Esophagus muscularis mucosa (tissue), 4 donors: ENCODE results near the gene ZNF524. TPM values are rescaled to one million over a fixed set of nuclear protein-coding genes. Genes with fewer than 3 reads are reported as not detected.

ENCODE experiments used
- DNase-seq: peaks from one replicate; pipeline ENCODE4 v3.0.0-alpha.2; 2017; ENCODE audit errors: extremely low spot score
- H3K27ac ChIP-seq, 4 donors: fragments of 200-600 bp; sonication (generic); replicated peaks in 1 of 4; 1 replicate in 3 of 4; 2 replicates in 1 of 4; pipeline ENCODE4 v1.5.1; 2016 to 2019; ENCODE audit warnings: mild to moderate bottlenecking in 1 of 4
- H3K27me3 ChIP-seq, 4 donors: fragments of 200-600 bp; sonication (generic); one replicate each; pipeline versions ENCODE4 v1.5.1 to v1.6.0; 2016 to 2019
- H3K36me3 ChIP-seq, 4 donors: fragments of 200-600 bp; sonication (generic); one replicate each; pipeline ENCODE4 v1.5.1; 2016 to 2019
- H3K4me1 ChIP-seq, 4 donors: fragments of 200-600 bp; sonication (generic); one replicate each; pipeline ENCODE4 v1.5.1; 2016 to 2019
- H3K4me3 ChIP-seq, 4 donors: fragments of 200-600 bp; sonication (generic); 1 replicate in 2 of 4; 2 replicates in 2 of 4; pipeline ENCODE4 v1.5.1; 2016 to 2019; ENCODE audit warnings: mild to moderate bottlenecking in 4 of 4, moderate library complexity in 1 of 4
- H3K9me3 ChIP-seq, 4 donors: fragments of 200-600 bp; sonication (generic); 1 replicate in 3 of 4; 2 replicates in 1 of 4; pipeline ENCODE4 v1.5.1; 2016 to 2019
- CTCF ChIP-seq, 3 experiments: fragments of 200-600 bp in 2 of 3; fragments of 450-650 bp in 1 of 3; sonication (generic) in 2 of 3; IDR thresholded peaks; one replicate each; pipeline ENCODE4 v1.5.1; 2017 to 2019; ENCODE audit warnings: antibody characterized with exemption in 3 of 3, mild to moderate bottlenecking in 2 of 3, moderate library complexity in 1 of 3
- EP300 ChIP-seq: sonication (generic); formaldehyde crosslinking; IDR thresholded peaks from one replicate; pipeline ENCODE4 v1.6.1; 2017; ENCODE audit warnings: antibody characterized with exemption
- POLR2A ChIP-seq: fragments of 450-650 bp; IDR thresholded peaks from one replicate; pipeline ENCODE4 v1.6.1; 2017; ENCODE audit warnings: antibody characterized with exemption, moderate library complexity, mild to moderate bottlenecking, low read depth
- POLR2AphosphoS5 ChIP-seq, 2 donors: sonication (generic); formaldehyde crosslinking; IDR thresholded peaks; one replicate each; pipeline ENCODE4 v1.6.1; 2017; ENCODE audit warnings: antibody characterized with exemption in 2 of 2
- WGBS: methylation state at CpG from one replicate; pipeline ENCODE4 v1.1.5; 2018; 5-methylcytosine and 5-hydroxymethylcytosine counted together
- intact Hi-C: fragments of 100-400 bp; cut with DNase I; formaldehyde crosslinking; loops from one replicate; pipeline ENCODE4 v1.15.1; 2023
- total RNA-seq, 4 donors: library from RNA; depleted of rRNA; stranded (reverse); fragments of >200 nt; gene quantifications; one replicate each; pipeline versions ENCODE4 v1.1.0 to v1.2.1, GENCODE V29; 2016

ZNF524 gene
- total RNA-seq, 4 donors from 2014 or later: 20.5 to 36.2 (median 27.9) TPM

DNA sequence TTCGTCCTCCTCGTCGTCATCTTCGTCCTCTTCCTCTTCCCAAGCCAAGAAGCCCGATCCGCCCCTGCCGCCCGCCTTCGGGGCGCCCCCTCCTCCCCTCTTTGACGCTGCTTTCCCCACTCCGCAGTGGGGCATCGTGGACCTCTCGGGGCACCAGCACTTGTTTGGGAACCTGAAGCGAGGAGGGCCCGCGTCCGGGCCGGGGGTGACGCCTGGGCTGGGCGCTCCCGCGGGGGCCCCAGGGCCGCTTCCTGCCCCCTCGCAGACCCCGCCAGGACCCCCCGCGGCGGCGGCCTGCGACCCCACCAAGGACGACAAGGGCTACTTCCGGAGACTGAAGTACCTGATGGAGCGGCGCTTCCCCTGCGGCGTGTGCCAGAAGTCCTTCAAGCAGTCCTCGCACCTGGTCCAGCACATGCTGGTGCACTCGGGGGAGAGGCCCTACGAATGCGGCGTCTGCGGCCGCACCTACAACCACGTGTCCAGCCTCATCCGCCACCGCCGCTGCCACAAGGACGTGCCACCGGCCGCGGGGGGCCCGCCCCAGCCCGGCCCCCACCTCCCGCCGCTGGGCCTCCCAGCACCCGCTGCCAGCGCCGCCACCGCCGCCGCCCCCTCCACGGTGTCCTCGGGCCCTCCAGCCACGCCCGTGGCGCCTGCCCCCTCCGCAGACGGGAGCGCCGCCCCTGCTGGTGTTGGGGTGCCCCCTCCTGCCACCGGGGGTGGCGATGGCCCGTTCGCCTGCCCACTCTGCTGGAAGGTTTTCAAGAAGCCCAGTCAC is 14.0 kb downstream of the ZNF524 start:
- intact Hi-C loops: no loop called here
- Histone ChIP-seq H3K27ac (no peak overlapping the region), H3K9me3 (no peaks in the 10 kb centered on the region), H3K4me3 (no peak overlapping the region), H3K27me3 (no peaks in the 10 kb centered on the region), H3K36me3 (peaks cover 26 to 71% (median 57%) of the 10 kb centered on the region in 4 donors), H3K4me1 (peaks cover 15 to 41% (median 33%) of the 10 kb centered on the region in 4 donors)
- 92% methylated on average over 43 of the region's 75 CpGs for WGBS
- no peak for DNase-seq
- TF ChIP-seq POLR2AphosphoS5 (IDR thresholded peaks at IDR 0.05): no peak
- no peak for TF ChIP-seq POLR2A
- no peak for TF ChIP-seq CTCF (IDR thresholded peaks at IDR 0.05)
- TF ChIP-seq EP300: no peak

- no peak for TF ChIP-seq EP300
- no peak for TF ChIP-seq POLR2A
- no peak for TF ChIP-seq CTCF (IDR thresholded peaks at IDR 0.05)
- TF ChIP-seq POLR2AphosphoS5 (IDR thresholded peaks at IDR 0.05): no peak
- Histone ChIP-seq H3K27ac (no peak overlapping the region), H3K27me3 (no peaks in the 10 kb centered on the region), H3K4me1 (peaks cover 15 to 43% (median 41%) of the 10 kb centered on the region in 4 donors), H3K36me3 (peaks cover 26 to 63% (median 49%) of the 10 kb centered on the region in 4 donors), H3K4me3 (no peak overlapping the region), H3K9me3 (no peaks in the 10 kb centered on the region)
- intact Hi-C loops: no loop called here
- no peak for DNase-seq
- WGBS: 96% methylated on average over 48 of the region's 98 CpGs
These were observed 14.8 kb downstream of the ZNF524 start for GRCh38 chr19:55614711-55615542.

- no peak overlapping the region for H3K4me3 ChIP-seq
- WGBS: 97% methylated on average over 38 of the region's 88 CpGs
- no peak overlapping the region for H3K27ac ChIP-seq
- peaks cover 26 to 61% (median 48%) of the 10 kb centered on the region in 4 donors for H3K36me3 ChIP-seq
- H3K4me1 ChIP-seq: peaks cover 11 to 48% (median 41%) of the 10 kb centered on the region in 4 donors
- H3K27me3 ChIP-seq: no peaks in the 10 kb centered on the region
- no peak for DNase-seq
- H3K9me3 ChIP-seq: no peaks in the 10 kb centered on the region
- no peak for TF ChIP-seq CTCF (IDR thresholded peaks at IDR 0.05)
- TF ChIP-seq POLR2A: no peak
- TF ChIP-seq EP300: no peak
- TF ChIP-seq POLR2AphosphoS5 (IDR thresholded peaks at IDR 0.05): no peak
- intact Hi-C loops: no loop called here
These were observed 15.7 kb downstream of the ZNF524 start for GRCh38 chr19:55615543-55616394.

DNA sequence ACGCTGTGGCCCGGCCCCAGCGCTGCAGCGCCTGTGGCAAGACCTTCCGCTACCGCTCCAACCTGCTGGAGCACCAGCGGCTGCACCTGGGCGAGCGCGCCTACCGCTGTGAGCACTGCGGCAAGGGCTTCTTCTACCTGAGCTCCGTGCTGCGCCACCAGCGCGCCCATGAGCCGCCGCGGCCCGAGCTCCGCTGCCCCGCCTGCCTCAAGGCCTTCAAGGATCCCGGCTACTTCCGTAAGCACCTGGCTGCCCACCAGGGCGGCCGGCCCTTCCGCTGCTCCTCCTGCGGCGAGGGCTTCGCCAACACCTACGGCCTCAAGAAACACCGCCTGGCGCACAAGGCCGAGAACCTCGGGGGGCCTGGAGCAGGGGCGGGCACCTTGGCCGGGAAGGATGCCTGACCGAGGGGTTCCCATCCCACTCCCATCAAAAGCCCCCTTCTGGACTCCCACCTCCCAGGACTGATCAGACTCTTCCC is 16.3 kb downstream of the ZNF524 start:
- TF ChIP-seq EP300: no peak
- TF ChIP-seq CTCF (IDR thresholded peaks at IDR 0.05): no peak
- TF ChIP-seq POLR2AphosphoS5 (IDR thresholded peaks at IDR 0.05): no peak
- Histone ChIP-seq H3K27ac (no peak overlapping the region), H3K4me3 (no peak overlapping the region), H3K9me3 (no peaks in the 10 kb centered on the region), H3K36me3 (peaks cover 26 to 67% (median 49%) of the 10 kb centered on the region in 4 donors), H3K4me1 (peaks cover 5 to 41% (median 34%) of the 10 kb centered on the region in 4 donors), H3K27me3 (no peaks in the 10 kb centered on the region)
- no peak for DNase-seq
- WGBS: 96% methylated on average over 34 of the region's 38 CpGs
- intact Hi-C loops: no loop called here
